ENCODE measurements around the gene MSGN1.

Gene MSGN1

GRCh38 chr2:17804358-17804757, 11.9 kb upstream of the MSGN1 start:
- no peak overlapping the region for H3K4me3 ChIP-seq (ENCODE audit: low read length)
- TF ChIP-seq CTCF (conservative IDR thresholded peaks at IDR 0.05; ENCODE audit: low read depth, low read length), result no peak
- DNase-seq (ENCODE audit: low read depth), result no peak

- DNase-seq (ENCODE audit: low read depth), result no peak
- TF ChIP-seq CTCF (conservative IDR thresholded peaks at IDR 0.05; ENCODE audit: low read depth, low read length), result no peak
- H3K4me3 ChIP-seq (ENCODE audit: low read length), result no peak overlapping the region
Observed at GRCh38 chr2:17805166-17805565, 11.1 kb upstream of the MSGN1 start.

- no peak overlapping the region for H3K4me3 ChIP-seq (ENCODE audit: low read length)
- no peak for DNase-seq (ENCODE audit: low read depth)
- no peak for TF ChIP-seq CTCF (conservative IDR thresholded peaks at IDR 0.05; ENCODE audit: low read depth, low read length)
Observed at GRCh38 chr2:17805717-17806363, 10.4 kb upstream of the MSGN1 start.

GRCh38 chr2:17813010-17813741, 3.1 kb upstream of the MSGN1 start:
- no peak overlapping the region for H3K4me3 ChIP-seq (ENCODE audit: low read length)
- no peak for TF ChIP-seq CTCF (conservative IDR thresholded peaks at IDR 0.05; ENCODE audit: low read depth, low read length)
- no peak for DNase-seq (ENCODE audit: low read depth)

GRCh38 chr2:17813742-17814473, 2.4 kb upstream of the MSGN1 start:
- TF ChIP-seq CTCF (conservative IDR thresholded peaks at IDR 0.05; ENCODE audit: low read depth, low read length), result no peak
- DNase-seq (ENCODE audit: low read depth), result no peak
- no peak overlapping the region for H3K4me3 ChIP-seq (ENCODE audit: low read length)

GRCh38 chr2:17814601-17815000, 1.7 kb upstream of the MSGN1 start:
- TF ChIP-seq CTCF (conservative IDR thresholded peaks at IDR 0.05; ENCODE audit: low read depth, low read length), result no peak
- no peak for DNase-seq (ENCODE audit: low read depth)
- no peak overlapping the region for H3K4me3 ChIP-seq (ENCODE audit: low read length)

All from retinal pigment epithelial cell (primary cell).